HG02970 (cell line): ENCODE data around the gene ADAP1.

ENCODE experiments used
- ATAC-seq: cut with Tn5 transposase; IDR thresholded peaks from one replicate; pipeline ENCODE4 v1.9.1; 2021; ENCODE audit warnings: mild to moderate bottlenecking, moderate library complexity, moderate number of reproducible peaks; ENCODE audit not compliant: unreplicated experiment, low FRiP score

ADAP1 gene

DNA sequence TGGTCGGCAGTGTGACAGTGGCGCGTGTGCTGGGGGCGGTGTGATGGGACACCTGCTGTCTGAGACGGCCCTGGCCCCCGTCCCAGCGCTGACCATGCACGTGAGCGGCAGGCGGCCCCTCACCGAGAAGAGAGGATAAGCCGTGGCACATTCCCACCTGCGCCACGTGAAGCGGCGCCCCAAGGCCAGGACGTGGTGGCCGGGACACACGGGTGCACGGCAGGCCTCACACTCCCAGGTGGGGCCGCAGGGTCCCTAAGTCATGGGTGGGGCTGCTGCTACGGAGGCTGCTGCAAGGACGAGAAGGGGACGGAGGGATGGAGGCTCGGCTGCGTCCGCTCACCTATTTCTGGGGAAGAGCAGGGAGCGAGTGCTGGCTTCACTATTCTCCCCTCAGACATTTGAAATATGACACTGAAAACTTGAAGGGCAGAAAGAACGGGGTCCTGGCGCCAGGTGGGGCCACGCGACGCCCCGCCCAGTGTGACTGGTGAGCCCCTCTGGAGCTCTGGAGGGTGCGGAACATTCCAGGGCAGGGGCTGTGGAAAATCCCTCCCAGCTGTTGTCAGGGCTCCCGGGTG is 36.0 kb upstream of the ADAP1 start:
- no peak for ATAC-seq

DNA sequence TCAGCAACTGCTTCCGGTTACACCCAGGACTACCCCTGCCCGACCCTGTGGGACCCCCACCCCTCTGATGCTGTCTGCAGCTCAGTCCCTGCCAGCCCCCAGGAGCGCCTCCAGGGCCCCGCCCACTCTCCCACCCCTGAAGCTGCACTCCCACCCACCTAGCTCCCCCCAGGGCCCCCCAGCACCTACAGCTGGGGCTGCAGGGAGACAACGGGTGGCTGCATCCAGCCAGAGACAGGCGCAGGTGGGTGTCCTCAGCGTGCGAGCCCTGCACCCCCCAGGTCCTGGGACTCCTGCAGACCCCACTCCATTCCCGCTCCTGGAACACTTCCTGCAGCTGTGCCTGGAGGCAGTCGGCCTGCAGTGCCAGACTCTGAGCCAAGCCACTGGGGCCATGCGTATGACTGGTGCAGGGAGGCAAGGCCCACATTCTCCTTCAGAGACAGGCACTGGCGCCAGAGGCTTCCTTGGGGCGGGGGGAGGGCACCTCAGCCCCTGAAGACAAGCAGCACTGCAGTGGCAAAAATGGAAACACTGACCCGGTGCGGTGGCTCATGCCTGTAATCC is 34.6 kb upstream of the ADAP1 start:
- ATAC-seq = no peak

DNA sequence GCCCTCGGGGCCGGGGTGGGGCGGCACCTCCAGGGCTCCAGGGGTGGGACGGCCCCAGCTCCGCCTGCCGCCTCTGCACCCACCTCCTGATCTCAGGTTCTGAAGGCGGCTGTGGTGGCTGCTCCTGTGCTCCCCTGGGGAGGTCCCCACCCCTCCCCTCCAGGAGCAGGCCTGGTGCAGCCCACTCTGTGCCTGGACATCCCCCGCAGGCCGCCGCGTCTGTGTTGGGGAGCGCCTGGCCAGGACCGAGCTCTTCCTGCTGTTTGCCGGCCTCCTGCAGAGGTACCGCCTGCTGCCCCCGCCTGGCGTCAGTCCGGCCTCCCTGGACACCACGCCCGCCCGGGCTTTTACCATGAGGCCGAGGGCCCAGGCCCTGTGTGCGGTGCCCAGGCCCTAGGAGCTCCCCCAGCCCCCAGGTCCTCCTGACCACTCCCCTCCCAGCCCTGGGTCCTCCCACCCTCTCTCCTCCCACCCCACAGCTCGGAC is 34.0 kb upstream of the ADAP1 start:
- no peak for ATAC-seq

DNA sequence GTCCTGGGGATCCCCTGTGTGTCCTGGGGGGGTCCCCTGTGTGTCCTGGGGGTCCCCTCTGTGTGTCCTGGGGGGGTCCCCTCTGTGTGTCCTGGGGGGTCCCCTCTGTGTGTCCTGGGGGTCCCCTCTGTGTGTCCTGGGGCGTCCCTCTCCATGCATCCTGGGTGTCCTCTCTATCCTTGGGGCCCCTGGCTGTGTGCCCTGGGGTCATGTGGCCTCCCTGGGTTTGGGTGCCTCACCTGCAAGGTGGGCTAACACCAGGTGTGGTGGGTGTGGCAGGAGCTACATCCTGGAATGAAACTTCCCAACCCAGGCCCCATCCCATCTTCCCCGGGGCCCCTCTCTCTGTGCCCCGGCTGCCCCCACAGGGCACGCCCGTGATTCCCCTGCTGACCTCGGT is 33.4 kb upstream of the ADAP1 start:
- ATAC-seq = no peak

DNA sequence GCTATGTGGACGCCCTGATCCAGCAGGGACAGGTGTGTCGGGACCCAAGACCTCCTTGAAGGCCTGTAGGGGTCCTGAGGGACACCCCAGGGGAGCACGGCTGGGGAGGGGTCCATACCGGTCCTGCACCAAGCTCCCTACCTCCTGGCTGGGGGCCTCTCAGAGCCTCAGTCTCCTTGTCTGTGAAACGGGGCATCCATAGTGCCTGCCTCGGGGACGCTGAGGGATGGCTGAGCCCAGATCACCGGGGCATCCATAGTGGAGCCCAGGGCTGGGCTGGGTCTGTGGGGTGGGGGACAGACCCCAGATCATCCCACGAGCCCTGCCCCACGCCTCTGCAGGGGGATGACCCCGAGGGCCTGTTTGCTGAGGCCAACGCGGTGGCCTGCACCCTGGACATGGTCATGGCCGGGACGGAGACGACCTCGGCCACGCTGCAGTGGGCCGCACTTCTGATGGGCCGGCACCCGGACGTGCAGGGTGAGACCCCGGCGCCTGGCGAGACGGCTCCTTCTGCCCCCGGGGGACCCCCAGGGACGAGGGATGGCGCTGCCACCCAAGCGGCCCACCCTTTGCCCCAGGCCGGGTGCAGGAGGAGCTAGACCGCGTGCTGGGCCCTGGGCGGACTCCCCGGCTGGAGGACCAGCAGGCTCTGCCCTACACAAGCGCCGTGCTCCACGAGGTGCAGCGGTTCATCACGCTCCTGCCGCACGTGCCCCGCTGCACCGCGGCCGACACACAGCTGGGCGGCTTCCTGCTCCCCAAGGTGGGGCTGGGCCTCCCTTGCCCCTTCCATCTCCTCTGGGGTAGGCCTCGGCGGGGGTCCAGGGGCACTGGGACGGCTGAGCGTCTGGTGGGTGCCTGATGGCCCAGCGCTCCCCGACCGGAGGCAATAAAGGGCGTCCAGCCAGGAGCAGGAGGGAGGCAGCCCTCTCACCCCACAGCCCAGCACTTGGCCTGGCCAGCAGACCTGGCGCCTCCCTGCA is 32.6 kb upstream of the ADAP1 start:
- ATAC-seq = no peak

DNA sequence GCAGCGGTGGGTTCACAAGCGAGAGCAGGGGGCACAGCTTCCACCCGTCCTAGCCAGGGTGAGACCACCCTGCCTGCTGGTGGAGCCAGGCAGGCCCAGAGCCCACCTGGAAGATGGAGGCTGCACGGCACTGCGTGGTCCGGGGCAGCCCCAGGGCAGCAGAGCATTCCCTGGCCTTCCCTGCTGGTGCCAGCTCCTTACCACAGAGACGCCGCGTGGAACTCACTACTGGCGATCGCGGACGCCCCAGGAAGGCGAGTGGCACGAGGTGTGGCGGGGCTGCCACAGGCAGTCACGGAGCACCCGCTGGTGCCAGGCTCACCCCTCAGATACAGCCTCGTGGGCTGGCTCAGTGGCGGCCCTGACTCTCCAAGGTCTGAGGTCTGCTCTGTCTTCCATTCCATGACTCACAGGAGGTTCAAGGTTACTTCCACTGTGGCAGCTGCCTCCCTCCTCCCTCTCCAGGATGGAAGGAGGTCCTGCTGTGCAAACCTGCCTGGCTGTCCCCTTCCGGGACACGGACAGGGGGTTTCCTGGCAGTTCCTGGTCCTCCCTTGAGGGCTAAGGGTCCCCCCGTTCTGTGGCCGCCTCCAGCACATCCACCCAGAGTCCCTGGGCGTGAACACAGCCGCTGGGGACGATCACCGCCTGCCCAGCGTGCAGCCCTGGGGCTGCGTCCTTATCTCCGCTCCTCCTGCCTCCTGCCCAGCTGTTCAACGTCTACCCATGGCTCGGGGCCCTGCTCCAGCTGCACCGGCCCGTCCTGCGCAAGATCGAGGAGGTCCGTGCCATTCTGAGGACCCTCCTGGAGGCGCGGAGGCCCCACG is 31.6 kb upstream of the ADAP1 start:
- ATAC-seq = no peak

DNA sequence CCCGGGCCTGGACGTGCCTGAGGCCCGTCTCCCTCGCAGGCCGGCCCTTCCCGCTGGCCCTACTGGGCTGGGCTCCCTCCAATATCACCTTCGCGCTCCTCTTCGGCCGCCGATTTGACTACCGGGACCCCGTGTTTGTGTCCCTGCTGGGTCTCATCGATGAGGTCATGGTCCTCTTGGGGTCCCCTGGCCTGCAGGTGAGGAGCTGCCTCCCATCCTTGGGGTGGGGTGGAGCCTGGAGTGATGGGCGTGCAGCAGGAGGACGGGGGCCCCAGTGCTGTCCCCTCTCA is 30.6 kb upstream of the ADAP1 start:
- ATAC-seq = no peak

DNA sequence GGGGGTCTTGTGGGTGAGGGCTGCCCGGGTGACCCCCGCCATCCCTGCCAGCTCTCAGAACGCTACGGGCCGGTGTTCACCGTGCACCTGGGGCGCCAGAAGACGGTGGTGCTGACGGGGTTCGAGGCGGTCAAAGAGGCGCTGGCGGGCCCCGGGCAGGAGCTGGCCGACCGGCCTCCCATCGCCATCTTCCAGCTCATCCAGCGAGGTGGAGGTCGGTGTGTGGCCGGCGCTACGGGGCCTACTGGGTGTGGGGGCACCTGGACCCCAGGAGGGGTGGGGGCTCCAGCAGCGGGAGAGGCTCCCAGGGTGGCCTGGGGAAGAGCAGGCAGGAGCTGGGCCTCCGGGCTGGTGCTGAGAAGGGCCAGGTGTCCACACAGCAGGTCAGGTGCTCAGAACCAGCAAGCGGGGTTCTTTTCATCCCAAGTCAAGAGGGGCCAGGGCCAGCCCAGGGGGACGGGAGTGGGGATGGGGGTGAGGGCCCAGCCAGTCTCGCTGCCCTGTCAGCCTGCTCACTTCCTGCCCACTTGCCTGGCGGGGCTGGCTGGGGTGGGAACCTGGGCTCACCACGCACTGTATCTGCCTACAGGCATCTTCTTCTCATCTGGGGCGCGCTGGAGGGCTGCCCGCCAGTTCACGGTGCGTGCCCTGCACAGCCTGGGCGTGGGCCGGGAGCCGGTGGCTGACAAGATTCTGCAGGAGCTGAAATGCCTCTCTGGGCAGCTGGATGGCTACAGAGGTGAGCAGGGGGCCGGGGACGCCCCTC is 30.1 kb upstream of the ADAP1 start:
- ATAC-seq = no peak

DNA sequence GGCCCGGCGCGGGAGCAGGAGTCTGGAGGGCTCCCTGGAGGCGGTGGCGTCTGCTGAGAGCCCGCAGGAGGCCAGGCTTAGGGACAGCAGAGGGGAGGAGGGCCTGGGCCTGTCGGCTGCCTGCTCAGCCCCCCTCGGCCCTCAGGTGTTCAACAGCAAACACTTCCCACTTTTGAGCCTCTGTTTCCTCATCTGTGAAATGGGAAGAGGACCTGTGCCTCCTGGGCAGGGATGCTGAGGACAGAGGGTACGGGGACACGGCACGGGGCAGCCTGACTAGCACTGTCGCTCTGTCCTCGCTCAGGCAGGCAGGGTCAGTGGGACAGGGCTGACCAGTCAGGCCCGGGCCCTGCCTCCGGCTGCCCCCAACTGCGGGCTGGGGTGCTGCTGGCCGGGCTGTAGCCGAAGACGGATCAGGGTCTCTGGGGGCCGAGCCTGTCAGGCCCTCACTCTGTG is 29.2 kb upstream of the ADAP1 start:
- ATAC-seq = no peak

DNA sequence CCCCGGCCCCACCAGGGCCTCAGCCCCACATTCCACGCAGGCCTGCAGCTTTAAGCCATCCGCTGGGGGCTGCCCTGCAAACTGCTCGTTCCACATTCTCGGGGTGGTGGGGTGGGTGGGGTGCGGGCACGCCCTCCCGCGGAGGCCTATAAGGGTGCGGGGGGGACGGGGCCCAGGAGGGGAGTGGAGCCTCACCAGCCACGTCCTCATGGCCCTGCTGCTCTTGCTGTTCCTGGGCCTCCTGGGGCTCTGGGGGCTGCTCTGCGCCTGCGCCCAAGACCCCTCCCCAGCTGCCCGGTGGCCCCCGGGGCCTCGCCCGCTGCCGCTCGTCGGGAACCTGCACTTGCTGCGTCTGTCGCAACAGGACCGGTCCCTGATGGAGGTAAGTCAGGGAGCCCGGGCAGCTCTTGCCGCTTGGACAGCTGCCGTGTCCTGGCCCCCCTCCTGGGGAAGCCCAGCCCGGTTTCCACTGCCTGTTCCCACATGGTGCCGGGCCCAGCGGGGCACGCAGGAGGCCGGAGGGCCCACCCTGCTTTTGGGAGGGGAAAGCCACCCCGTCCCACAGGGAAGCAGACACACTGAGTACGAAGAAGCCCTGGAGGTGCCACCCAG is 28.6 kb upstream of the ADAP1 start, which contains the start of gene CYP2W1:
CYP2W1 (plus strand) TSS at position 178 of the 612 bp plus-strand sequence; CDS start at position 209, 31 bp downstream.
- ATAC-seq = no peak

DNA sequence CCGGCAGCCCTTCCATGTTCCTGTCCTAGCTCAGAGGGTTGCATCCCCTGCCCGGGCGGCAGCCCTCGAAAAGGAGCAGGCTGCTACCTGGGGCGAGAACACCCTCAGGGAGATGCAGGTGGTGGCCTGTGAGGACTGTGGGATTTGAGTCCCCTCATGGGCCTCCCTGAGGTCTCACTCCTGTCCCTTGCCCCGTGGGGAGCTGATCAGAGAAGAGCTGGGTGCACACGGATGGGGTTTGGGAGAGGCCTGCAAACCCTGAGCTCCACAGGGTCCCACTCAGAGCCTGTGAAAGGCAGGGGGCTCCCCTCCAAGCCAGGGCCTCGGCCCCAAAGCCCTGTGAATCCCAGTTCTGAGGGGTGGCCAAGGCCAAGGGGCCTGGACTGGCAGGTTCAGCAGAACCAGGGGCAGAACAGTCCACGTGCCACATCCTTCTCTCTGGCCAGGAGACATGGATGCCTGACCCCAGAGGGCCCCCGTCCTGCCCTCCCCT is 28.1 kb upstream of the ADAP1 start:
- no peak for ATAC-seq

DNA sequence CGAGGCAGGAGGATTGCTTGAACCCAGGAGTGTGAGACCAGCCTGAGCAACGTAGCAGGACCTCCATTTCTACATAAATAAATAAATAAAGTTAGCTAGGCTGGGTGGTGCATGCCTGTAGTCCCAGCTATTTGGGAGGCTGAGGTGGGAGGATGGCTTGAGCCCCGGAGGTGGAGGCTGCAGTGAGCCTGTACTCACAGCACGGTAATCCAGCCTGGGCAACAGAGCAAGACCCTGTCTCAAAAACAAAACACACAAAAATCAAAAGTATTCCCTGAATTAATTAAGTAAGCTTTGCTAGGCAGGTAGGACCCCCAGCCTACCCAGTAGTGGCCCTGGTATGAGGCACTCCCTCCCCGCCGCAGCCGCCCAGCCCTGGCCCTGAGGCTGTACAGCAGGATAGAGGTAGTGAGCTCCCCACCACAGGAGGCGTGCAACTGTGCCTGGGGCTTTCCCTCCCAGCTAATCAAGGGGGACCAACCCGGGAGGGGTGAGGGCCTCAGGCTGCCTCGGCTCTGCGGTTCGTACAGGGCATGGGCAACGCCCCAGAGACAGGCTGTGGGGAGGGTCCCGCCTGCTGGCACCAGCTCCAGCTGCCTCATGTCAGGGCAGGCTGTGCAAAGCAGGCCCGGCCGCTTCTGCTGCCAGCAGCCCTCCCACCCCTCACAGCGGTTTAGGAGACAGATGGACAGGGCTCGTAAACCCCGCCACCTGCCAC is 27.5 kb upstream of the ADAP1 start:
- no peak for ATAC-seq

DNA sequence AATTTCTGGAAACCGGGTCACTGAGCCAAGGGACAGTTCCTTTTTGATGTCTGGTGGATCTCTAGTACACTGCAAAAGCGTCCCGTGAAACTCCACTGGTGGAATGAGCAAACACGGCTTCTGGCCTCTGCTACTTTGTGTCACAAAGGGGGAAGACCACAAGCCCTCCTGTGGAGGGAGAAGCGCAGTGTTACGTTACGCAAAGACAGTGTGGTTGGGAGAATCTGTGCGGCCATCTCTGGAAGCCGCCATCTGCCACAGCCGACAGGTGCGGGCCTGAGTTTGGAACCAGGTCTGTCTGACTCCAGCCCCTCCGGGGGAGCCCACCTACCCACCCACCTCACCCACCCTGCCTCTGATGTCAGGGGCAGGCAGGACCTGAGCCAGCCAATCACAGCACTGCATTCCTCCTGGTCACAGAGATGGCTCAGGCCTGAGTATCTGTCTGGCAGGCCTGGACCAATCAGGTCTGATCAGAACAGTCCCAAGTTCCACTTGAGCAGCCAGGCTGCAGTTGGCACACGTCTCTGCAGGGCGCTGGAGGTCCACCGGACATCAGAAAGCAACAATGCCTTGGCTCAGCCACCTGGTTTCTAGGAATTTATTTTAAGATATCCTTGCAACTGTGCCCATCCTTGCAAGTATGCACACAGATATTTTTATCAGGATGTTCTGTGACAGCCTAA is 25.5 kb upstream of the ADAP1 start:
- no peak for ATAC-seq

DNA sequence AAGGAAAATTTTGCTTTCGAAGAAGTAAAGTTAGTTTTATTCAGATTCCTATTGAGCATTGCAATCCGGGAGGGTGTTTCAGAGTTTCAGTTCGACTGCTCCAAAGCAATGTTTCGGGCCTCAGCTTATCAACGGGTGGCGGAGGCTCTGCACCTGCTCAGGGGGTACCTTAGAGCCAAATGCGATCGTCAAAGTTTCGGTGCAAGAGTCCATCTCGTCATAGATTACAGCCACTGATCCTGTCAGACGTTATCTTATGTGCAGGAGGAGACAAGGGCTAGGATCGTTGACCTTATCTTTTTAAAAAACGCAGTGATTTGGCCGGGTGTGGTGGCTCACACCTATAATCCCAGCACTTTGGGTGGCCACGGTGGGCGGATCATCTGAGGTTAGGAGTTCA is 24.7 kb upstream of the ADAP1 start:
- no peak for ATAC-seq

DNA sequence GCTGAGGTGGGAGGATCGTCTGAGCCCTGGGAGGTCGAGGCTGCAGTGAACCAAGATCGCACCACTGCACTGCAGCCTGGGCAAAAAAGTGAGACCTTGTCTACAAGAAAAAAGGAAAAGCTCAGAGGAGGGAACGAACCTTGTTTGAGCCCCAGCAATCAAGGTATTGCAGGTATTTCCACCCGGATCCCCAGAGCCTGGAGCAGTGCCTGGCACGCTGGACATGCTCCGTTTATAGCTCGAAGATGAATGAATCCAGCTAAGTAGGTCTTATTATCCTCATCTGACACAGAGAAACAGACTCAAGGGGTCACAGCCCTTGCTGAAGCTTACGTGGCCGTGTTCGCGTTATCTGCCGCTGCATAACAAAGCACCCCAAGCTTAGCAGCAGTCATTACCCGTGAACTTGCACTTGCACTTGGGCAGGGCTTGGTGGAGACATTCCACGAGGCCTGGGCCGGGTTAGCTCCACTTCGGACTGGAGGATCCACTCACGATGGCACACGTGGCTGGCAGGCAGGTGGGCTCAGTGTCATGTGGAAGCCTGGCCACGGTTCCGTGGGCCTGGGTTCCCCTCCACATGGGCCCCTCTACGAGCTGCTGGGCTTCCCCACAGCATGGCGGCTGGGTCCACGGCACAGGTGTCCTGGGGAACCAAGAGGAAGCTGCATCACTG is 24.1 kb upstream of the ADAP1 start:
- no peak for ATAC-seq

DNA sequence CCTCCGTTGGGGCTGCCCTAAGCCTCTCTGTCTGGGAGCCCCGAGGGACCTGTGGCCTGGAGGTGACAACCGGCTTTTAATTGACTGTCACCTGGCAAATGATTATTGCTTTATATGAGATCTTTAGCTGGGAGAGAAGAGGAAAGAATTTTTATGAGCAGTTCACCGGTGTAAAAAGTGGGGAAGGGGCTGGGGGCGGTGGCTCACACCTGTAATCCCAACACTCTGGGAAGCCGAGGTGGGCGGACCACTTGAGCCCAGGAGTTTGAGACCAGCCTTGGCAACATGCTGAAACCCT is 23.5 kb upstream of the ADAP1 start:
- no peak for ATAC-seq

DNA sequence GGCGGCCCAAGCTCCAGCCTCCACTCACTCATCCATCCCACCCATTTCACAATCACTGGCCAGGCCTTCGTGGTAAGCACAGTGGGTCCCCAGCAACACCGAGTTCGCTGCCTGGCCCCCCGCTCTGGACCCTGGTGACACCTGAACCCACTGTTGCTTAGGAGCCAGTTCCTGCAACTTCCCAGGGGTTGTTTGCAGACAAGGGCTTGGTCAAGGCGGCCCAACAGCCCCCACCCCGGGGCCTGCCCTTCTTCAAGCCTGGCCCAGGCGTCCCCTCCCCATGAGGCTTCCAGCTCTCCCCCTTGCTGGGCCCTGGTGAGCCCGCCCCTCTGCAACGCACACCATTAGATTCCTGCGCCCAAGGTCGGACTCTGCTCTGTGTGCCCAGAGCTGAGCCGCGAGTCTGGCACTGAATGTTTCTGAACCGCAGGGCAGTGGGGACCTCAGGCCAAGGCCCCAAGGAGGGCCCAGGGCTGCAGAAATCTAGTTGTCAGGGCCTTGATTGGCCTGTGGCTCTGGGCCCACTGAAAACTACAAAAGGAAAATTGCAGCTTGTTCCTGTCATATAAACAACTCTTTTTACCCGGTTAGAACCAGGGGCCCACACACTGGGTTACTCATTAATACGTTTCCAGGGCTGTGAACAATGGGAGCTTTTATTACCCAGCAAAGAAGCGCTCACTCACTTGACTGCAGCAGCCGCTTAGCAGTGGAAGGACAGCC is 23.0 kb upstream of the ADAP1 start:
- no peak for ATAC-seq
